Motor neuron (in vitro differentiated cells): ENCODE measurements around the gene ARHGAP11A. TPM values are rescaled to one million over a fixed set of nuclear protein-coding genes. Genes with fewer than 3 reads are reported as not detected.

ENCODE experiments used
- ATAC-seq, 8 experiments: fragments of 200-7000 bp; cut with Tn5 transposase; replicated peaks in 6 of 8; 2 replicates each; pipeline ENCODE4 v1.8.0; 2021; ENCODE audit warnings: mild to moderate bottlenecking in 8 of 8, moderate library complexity in 8 of 8
- H3K27ac ChIP-seq, 2 donors: fragments of 250-450 bp; sonication (Bioruptor Pico); 2 replicates each; pipeline ENCODE4 v1.9.0; 2021; ENCODE audit warnings: antibody characterized with exemption in 2 of 2, mild to moderate bottlenecking in 2 of 2, moderate library complexity in 1 of 2
- H3K4me1 ChIP-seq, 2 donors: fragments of 250-450 bp; sonication (Bioruptor Pico); replicated peaks in 1 of 2; 2 replicates each; pipeline ENCODE4 v1.6.1; 2021; ENCODE audit warnings: antibody characterized with exemption in 2 of 2, mild to moderate bottlenecking in 2 of 2, moderate library complexity in 1 of 2
- H3K4me3 ChIP-seq, 5 donors: fragments of 250-450 bp; sonication (Bioruptor Pico); 2 replicates each; pipeline ENCODE4 v1.9.0; 2021; ENCODE audit warnings: antibody characterized with exemption in 5 of 5, mild to moderate bottlenecking in 5 of 5, moderate library complexity in 4 of 5
- WGBS, 10 experiments: fragments of 450-650 bp; shearing (Covaris generic); methylation state at CpG; one replicate each; pipeline ENCODE4 v1.0.0; 2022; 5-methylcytosine and 5-hydroxymethylcytosine counted together
- in situ Hi-C, 9 experiments: fragments of 400-800 bp; cut with MboI; loops; one replicate each; pipeline ENCODE4 v1.15.0; 2021; ENCODE audit warnings: low sequenced_read_pairs in 9 of 9, low pct_unique_long_range_greater_than_20kb in 2 of 9; ENCODE audit not compliant: unreplicated experiment in 9 of 9
- total RNA-seq, 8 experiments: library from RNA; unstranded; fragments of 300-600 nt; gene quantifications; 2 replicates each; pipeline versions ENCODE4 v1.2.3 to v1.2.4, GENCODE V29; 2022

Gene ARHGAP11A
- total RNA-seq, 8 experiments from 2014 or later = 1.4 to 27.1 (median 3.4) TPM

- WGBS, 10 experiments = 60 to 100% (median 79%) methylated on average over 2 to 5 of the region's 5 CpGs
- in situ Hi-C loops = no loop called here
- Histone ChIP-seq H3K27ac (no peak overlapping the region), H3K4me3 (no peak overlapping the region), H3K4me1 (peaks cover 7 to 14% of the 10 kb centered on the region in 2 donors)
- peak in 7 of 8 experiments; percentile 47 to 75 (median 65) for ATAC-seq
Observed at GRCh38 chr15:32677238-32677750, 62.0 kb downstream of the ARHGAP11A start.

- no peak overlapping the region for H3K4me3 ChIP-seq
- in situ Hi-C loops = no loop called here
- H3K4me1 ChIP-seq = peaks cover 7 to 14% of the 10 kb centered on the region in 2 donors
- ATAC-seq = peak in 1 of 8 experiments; percentile 20
- 0 to 100% (median 69%) methylated on average over 1 to 4 of the region's 4 CpGs; no CpG with 5 or more reads in 5 of the 10 experiments for WGBS, 10 experiments
- no peak overlapping the region for H3K27ac ChIP-seq
Observed at GRCh38 chr15:32679298-32679690, 64.0 kb downstream of the ARHGAP11A start.

- 28 to 100% (median 93%) methylated on average over 3 of the region's 3 CpGs; no CpG with 5 or more reads in 5 of the 10 experiments for WGBS, 10 experiments
- no peak overlapping the region for H3K4me3 ChIP-seq
- in situ Hi-C loops = no loop called here
- peaks cover 3% of the 10 kb centered on the region in 2 donors for H3K4me1 ChIP-seq
- ATAC-seq = peak in 5 of 8 experiments; percentile 76 to 96 (median 78)
- no peak overlapping the region for H3K27ac ChIP-seq
Observed at GRCh38 chr15:32682569-32682968, 67.3 kb downstream of the ARHGAP11A start.

- peak in 3 of 8 experiments; percentile 53 to 62 (median 57) for ATAC-seq
- Histone ChIP-seq H3K4me1 (no peaks in the 10 kb centered on the region), H3K27ac (no peak overlapping the region), H3K4me3 (no peak overlapping the region)
- 40 to 100% (median 96%) methylated on average over 1 to 2 of the region's 2 CpGs; no CpG with 5 or more reads in 3 of the 10 experiments for WGBS, 10 experiments
- in situ Hi-C loops = no loop called here
Observed at GRCh38 chr15:32682977-32683630, 67.8 kb downstream of the ARHGAP11A start.

- Histone ChIP-seq H3K4me1 (no peaks in the 10 kb centered on the region), H3K4me3 (no peak overlapping the region), H3K27ac (no peak overlapping the region)
- ATAC-seq = no peak
- in situ Hi-C loops = no loop called here
- 0 to 96% (median 80%) methylated on average over 1 to 7 of the region's 8 CpGs; no CpG with 5 or more reads in 1 of the 10 experiments for WGBS, 10 experiments
Observed at GRCh38 chr15:32683906-32684584, 68.7 kb downstream of the ARHGAP11A start.

- no peak overlapping the region for H3K27ac ChIP-seq
- ATAC-seq = peak in 1 of 8 experiments; percentile 45
- no peaks in the 10 kb centered on the region for H3K4me1 ChIP-seq
- WGBS, 10 experiments = 0 to 100% (median 46%) methylated on average over 1 of the region's 1 CpG; no CpG with 5 or more reads in 3 of the 10 experiments
- in situ Hi-C loops = no loop called here
- no peak overlapping the region for H3K4me3 ChIP-seq
Observed at GRCh38 chr15:32685576-32685975, 70.3 kb downstream of the ARHGAP11A start.

GRCh38 chr15:32687556-32687955 lies 72.3 kb downstream of the ARHGAP11A start:
- Histone ChIP-seq H3K4me3 (no peak overlapping the region), H3K4me1 (no peaks in the 10 kb centered on the region), H3K27ac (no peak overlapping the region)
- no peak for ATAC-seq
- WGBS, 10 experiments = 8 to 100% (median 96%) methylated on average over 1 to 5 of the region's 5 CpGs; no CpG with 5 or more reads in 2 of the 10 experiments
- in situ Hi-C loops = no loop called here

GRCh38 chr15:32688151-32688639 lies 72.9 kb downstream of the ARHGAP11A start:
- WGBS, 10 experiments = 0 to 100% (median 20%) methylated on average over 1 to 2 of the region's 2 CpGs; no CpG with 5 or more reads in 3 of the 10 experiments
- in situ Hi-C loops = no loop called here
- Histone ChIP-seq H3K4me1 (no peaks in the 10 kb centered on the region), H3K4me3 (no peak overlapping the region), H3K27ac (no peak overlapping the region)
- peak in 3 of 8 experiments; percentile 55 to 97 (median 58) for ATAC-seq

Other genes starting within 250 kb of the ARHGAP11A start
- 1 to 10 TPM in 4 of 8 experiments, under 1 TPM in 4; 0.61 to 2.2 (median 0.92) TPM for gene GOLGA8K, start 212.2 kb upstream of the ARHGAP11A start, total RNA-seq
- gene GOLGA8O, start 159.9 kb upstream of the ARHGAP11A start, total RNA-seq = 1 to 10 TPM in 2 of 8 experiments, under 1 TPM in 5, not detected in 1; 0.09 to 2.4 (median 0.45) TPM
- gene GOLGA8N, start 22.0 kb upstream of the ARHGAP11A start, total RNA-seq = 1 to 10 TPM; 1.2 to 7.2 (median 5.5) TPM
- gene SCG5, start 26.2 kb downstream of the ARHGAP11A start, total RNA-seq = 10 to 100 TPM in 5 of 8 experiments, 1 to 10 TPM in 3; 1.3 to 68.5 (median 33.6) TPM
- 10 to 100 TPM in 1 of 8 experiments, under 1 TPM in 7; under 0.01 to 12.0 (median 0.13) TPM for gene GREM1, start 102.5 kb downstream of the ARHGAP11A start, total RNA-seq